Activated T-cell treated with anti-CD3 and anti-CD28 coated beads for 48 hours (primary cell): ENCODE measurements around the gene SPA17.
A peak's percentile ranks its signal among the peaks of the same experiment; 100 is the strongest.

ENCODE experiments used
- DNase-seq: peaks from one replicate; pipeline ENCODE4 v3.0.0-alpha.2; 2020; ENCODE audit warnings: low read depth

Gene SPA17

GRCh38 chr11:124724979-124725718, 51.4 kb downstream of the SPA17 start:
- DNase-seq: no peak

DNA sequence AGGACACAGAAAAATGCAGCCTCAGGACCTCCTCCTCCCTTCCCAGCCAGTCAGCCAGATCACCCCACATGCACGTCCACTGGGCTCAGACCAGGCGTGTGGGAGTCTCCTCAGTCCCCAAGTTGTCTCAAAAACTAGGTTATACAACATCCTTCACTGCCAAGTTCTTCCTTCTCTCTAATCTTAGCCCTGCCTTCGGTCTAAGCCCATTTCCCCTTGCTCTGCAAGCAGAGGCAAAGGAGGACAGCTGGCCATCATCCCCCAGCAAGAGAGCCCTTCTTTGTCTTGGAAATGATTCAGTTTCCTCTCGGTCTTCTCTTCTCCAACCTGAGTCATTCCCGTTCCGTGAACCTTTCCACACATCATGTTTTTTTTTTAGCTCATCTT, 52.0 kb downstream of the SPA17 start:
- no peak for DNase-seq

DNA sequence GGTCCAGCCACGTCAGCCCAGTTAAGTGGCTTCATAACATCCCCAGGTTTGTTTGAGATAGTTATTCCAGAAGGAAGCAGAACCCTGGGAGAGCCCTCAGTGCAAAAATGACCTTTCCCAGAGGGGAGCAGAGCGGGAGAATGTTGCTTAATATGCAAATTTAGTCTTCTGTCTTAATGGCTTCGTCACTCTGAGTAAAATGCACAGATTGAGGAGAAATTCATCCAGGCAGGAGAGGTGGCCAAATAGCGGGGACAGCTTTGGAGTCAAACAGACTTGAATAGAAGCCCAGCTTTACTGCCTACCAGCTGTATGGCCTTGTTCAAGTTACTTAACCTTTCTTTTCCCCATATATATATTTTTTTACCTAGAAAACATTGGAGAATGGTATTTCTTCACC, 53.8 kb downstream of the SPA17 start:
- no peak for DNase-seq

DNA sequence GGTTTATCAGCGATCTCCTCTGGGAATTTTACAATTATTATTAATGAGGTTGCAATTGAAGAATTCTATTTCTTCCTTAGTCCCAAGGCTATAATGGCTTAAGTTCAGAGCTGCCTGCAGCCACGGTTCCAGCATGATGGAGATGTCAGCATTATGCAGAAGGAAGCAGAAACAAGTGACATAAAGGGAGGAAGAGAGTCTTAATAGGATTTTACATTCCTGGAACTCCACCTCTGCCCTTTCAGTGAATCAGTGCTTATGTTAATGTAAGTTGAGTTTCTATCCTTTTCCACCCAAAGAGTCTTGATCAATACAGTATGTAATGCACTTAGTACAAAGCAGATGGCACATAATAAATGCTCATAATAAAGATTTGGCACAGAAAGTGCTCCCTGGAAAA, 54.4 kb downstream of the SPA17 start:
- no peak for DNase-seq

DNA sequence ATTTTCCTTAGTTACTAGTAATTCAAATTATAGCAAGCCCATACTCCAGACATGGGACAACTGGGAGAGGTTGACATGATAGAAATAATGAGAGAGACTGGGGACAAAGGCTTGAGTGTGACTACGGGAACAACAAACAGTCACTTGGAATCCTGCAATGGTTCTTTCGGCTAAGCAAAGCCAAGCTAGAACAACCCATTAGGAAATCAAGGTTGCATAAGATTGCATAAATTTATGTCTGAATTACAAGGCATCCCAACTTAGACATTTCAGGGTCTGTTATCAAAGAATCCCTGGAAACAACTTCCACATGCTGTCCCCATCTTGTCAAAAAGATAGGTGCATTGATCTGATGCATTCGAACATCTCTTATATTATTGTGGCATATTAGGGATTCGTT, 55.9 kb downstream of the SPA17 start:
- no peak for DNase-seq

- no peak for DNase-seq
Observed at GRCh38 chr11:124732230-124732629, 58.5 kb downstream of the SPA17 start.

DNA sequence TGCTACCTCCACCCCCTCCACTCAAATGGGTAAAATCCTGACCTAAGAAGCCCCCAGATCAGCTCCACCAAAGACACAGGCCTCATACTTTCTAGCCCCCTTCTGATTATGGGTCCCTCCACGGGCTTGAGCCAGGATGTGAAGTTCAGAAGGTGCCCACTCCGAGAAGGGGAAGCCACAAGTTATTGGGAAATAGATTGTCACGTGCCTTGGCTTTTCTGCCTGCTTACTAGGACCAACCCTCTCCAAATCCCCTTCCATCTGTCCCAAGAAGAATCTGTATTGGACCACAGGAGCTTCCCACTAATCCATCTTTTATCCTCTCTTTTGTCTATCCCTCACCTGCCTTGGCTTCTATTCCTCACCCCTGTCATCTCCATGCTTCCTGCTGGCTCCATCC, 63.0 kb downstream of the SPA17 start:
- no peak for DNase-seq

DNA sequence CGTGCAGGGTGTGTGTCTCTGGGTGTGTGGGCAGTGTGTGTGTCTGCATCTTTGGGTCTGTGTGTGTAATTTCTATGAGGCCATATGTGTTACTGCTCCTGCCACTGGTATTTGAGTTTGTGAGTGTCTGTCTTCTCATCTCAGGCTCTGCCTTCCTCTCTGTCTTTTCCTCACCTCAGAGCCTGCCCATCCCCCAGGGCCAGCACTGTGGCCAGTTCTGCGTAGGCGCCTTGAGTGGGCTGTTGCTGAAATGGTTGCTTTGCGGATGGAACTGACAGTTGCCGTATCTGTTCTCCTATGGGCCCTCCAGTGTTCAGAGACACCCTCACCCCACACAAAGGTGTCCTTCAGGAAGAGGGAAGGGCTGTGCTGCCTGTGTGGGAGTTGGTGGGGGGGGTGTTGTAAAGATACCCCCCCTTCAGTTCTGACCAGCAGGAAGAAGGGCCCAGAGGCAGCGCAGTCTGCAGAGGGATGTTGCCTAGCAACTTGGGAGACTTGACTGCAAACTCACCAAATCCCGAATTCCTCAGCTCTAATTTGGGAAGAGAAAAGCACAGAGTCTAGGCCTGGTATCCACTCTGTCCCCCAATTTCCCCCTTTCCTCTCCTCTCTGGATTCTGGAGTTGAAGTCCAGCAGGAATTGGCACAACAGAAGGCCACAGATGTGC, 64.1 kb downstream of the SPA17 start:
- no peak for DNase-seq

DNA sequence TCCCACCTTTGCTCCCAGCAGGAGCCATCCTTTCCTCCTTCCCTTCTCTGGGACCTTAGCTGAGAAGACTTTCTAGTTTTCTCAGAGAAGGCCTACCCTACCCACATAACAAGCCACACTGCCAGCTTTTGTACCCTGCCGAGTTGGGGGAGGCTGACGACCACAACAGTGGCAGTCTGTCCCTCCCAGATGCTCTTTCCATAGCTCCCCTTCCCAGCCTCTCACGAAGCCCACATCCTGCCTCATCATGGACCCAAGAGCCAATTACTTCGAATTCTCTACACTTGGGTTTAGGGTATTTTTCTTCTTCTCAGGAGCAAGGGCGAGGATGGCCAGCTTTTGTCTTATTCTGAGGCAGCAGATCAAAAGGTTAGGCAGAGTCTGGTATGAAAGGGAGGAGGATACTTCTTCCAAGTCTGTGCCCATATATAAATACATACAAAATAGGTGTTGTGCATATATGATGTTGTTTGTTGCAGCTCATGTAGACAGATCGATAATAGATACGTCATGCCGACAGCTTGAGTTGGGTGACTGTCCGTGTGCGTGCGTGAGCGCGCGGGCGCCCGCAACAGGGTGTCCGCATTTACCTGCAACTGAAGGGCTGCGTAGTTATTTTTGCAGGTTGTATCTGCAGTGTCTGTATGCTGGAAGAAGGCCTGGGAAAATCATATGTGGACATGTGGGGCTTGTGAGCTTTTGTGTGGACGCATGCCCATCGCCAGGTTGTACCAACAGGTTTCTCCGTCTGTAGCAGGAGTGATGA, 65.2 kb downstream of the SPA17 start:
- DNase-seq: no peak

DNA sequence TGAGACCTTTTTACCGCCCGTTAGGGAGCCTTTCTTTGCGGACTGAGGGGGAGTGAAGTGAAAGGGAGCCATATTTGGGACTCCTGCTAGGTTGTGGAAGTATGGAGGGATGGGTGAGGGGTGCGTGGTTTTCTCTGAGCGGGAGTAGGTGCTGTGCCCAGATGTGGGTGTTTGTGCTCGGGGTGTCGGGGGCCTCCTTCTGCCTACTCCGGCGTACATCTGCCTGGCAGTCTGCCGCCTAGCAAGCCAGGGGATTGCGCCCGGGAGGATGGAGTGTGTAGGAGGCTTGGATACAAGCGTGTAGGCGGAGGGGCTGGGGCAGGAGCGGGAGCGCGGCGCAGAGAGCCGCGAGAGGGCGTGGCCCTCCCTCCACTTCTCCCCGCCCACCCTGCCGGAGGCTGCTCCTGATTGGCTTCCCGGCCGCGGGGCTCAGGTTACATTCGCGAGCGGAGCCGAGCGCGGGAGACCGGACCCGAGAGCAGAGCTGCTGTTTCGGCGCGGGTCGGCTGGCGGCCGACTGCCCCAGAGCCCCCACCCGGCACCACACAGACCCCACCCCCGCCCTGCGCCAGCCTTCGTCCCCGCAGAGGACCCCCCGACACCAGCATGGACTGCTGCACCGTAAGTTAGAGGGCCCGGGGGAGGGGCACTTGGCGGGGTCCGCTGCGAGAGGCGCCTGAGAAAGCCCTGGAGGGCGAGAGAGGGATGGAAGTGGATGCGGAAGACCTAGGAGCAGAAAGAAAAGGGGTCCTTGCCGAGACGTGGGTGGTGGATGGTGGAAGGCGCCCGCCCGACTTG, 66.0 kb downstream of the SPA17 start, which contains the start of gene NRGN:
TSS of gene NRGN (plus strand) at position 464 of the 798 bp plus-strand sequence. CDS start at position 607, 143 bp downstream.
- DNase-seq: peak; percentile 85

- DNase-seq: peak; percentile 54
Observed at GRCh38 chr11:124740277-124740882, 66.7 kb downstream of the SPA17 start.

DNA sequence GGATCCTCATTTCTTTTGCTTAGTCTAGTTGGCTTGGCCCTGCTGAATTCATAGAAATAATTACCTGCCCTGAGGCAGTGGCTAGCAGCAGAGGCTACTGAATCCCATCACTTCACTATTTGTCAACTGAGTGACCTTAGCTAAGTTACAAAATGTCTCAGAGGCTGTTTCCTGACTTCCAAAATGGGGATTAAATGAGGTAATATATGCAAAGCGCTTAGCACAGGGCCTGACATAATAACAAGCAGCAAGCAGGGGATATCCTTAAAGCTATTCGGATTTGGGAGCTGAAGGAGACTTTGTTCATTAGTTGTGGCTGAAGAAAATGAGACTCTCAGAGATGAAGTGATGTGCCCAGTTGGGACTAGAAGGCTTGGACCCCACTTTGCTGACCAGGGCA, 68.9 kb downstream of the SPA17 start:
- no peak for DNase-seq

GRCh38 chr11:124743050-124743449, 69.3 kb downstream of the SPA17 start:
- DNase-seq: no peak

DNA sequence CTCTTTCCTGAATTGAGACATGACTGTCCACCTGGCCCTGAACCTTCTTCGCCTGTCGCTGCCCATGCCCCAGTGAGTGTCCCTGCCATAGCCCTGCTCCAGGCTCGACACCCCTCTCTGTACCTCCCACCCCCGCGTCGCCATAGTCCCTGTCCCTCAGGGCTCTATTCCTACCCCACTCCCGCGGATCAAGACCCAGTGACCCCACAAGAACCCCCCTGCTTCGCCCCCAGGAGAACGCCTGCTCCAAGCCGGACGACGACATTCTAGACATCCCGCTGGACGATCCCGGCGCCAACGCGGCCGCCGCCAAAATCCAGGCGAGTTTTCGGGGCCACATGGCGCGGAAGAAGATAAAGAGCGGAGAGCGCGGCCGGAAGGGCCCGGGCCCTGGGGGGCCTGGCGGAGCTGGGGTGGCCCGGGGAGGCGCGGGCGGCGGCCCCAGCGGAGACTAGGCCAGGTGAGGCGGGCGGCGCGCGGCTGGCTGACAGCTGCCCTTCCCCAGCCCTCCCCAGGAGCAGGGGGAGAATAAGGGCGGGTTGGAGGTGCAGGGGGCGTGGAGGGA, 71.6 kb downstream of the SPA17 start:
- no peak for DNase-seq

- DNase-seq: peak; percentile 30
Observed at GRCh38 chr11:124745835-124746620, 72.3 kb downstream of the SPA17 start.

DNA sequence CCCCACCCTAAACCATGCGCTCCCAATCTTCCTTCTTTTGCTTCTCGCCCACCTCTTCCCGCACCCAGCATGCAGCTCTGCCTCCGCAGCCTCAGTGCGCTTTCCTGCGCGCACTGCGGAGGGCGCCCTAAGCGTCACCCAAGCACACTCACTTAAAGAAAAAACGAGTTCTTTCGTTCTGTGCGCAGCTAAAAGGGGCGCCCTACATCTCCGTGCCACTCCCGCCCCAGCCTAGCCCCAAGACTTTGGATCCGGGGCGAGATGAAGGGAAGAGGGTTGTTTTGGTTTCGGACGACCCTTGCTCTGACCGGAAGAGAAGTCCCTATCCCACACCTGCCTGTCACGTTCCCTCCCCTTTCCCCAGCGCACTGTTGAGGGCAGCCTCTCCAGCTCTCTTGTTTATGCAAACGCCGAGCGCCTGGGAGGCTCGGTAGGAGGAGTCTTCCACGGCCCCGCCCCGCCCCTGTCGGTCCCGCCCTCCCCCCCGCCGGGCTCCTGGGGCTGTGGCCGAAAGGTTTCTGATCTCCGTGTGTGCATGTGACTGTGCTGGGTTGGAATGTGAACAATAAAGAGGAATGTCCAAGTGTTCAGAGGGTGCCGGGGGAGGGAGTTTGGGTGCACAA, 73.0 kb downstream of the SPA17 start:
- peak; percentile 71 for DNase-seq
